IPS DF 4.7 (cell line): ENCODE measurements around the gene EPM2A.

Experiments
- DNase-seq: peaks from one replicate; pipeline ENCODE4 v3.0.0-alpha.2; 2013; ENCODE audit warnings: low spot score; ENCODE audit errors: extremely low read depth

EPM2A gene

GRCh38 chr6:145603991-145604390 is 131.3 kb downstream of the EPM2A start:
- DNase-seq = no peak

- DNase-seq = no peak
Measured at GRCh38 chr6:145603424-145603833, 131.9 kb downstream of the EPM2A start.

- DNase-seq = no peak
Measured at GRCh38 chr6:145602726-145603326, 132.5 kb downstream of the EPM2A start.

- no peak for DNase-seq
Measured at GRCh38 chr6:145601397-145601796, 133.9 kb downstream of the EPM2A start.

- DNase-seq = no peak
Measured at GRCh38 chr6:145600299-145600698, 135.0 kb downstream of the EPM2A start.

- no peak for DNase-seq
Measured at GRCh38 chr6:145588981-145589380, 146.3 kb downstream of the EPM2A start.

- DNase-seq = no peak
Measured at GRCh38 chr6:145587334-145587733, 148.0 kb downstream of the EPM2A start.

GRCh38 chr6:145583753-145584152 is 151.6 kb downstream of the EPM2A start:
- DNase-seq = no peak
